ENCODE results near the gene RAET1L.

- TF ChIP-seq CTCF (IDR thresholded peaks at IDR 0.05) (no peak), POLR2A (IDR thresholded peaks at IDR 0.05) (no peak)
Observed at GRCh38 chr6:150029276-150029675, 3.9 kb upstream of the RAET1L start.
